ENCODE data around the gene IL22.

The IL22 gene

GRCh38 chr12:68253504-68253903 is at the start of gene IL22:
Gene IL22, minus strand, starts transcription at chr12:68253604. Its CDS starts 156 bp downstream, at chr12:68253448.
- TF ChIP-seq CTCF (conservative IDR thresholded peaks at IDR 0.05; ENCODE audit: low read length): no peak
- no peak within 1 kb of the TSS for H3K4me3 ChIP-seq (ENCODE audit: low read length)
- DNase-seq (ENCODE audit: low read depth): no peak

GRCh38 chr12:68297929-68298328 is 44.5 kb upstream of the IL22 start:
- DNase-seq (ENCODE audit: low read depth): no peak
- no peak overlapping the region for H3K4me3 ChIP-seq (ENCODE audit: low read length)
- TF ChIP-seq CTCF (conservative IDR thresholded peaks at IDR 0.05; ENCODE audit: low read length): no peak

GRCh38 chr12:68294251-68294650 is 40.8 kb upstream of the IL22 start:
- H3K4me3 ChIP-seq (ENCODE audit: low read length): no peak overlapping the region
- DNase-seq (ENCODE audit: low read depth): no peak
- TF ChIP-seq CTCF (conservative IDR thresholded peaks at IDR 0.05; ENCODE audit: low read length): no peak

GRCh38 chr12:68293347-68293746 is 39.9 kb upstream of the IL22 start:
- no peak overlapping the region for H3K4me3 ChIP-seq (ENCODE audit: low read length)
- no peak for DNase-seq (ENCODE audit: low read depth)
- TF ChIP-seq CTCF (conservative IDR thresholded peaks at IDR 0.05; ENCODE audit: low read length): no peak

- no peak for DNase-seq (ENCODE audit: low read depth)
- TF ChIP-seq CTCF (conservative IDR thresholded peaks at IDR 0.05; ENCODE audit: low read length): no peak
- no peak overlapping the region for H3K4me3 ChIP-seq (ENCODE audit: low read length)
Measured at GRCh38 chr12:68292151-68292943, 38.9 kb upstream of the IL22 start.

- no peak overlapping the region for H3K4me3 ChIP-seq (ENCODE audit: low read length)
- DNase-seq (ENCODE audit: low read depth): no peak
- TF ChIP-seq CTCF (conservative IDR thresholded peaks at IDR 0.05; ENCODE audit: low read length): no peak
Measured at GRCh38 chr12:68291396-68292036, 38.1 kb upstream of the IL22 start.

GRCh38 chr12:68290126-68290525 is 36.7 kb upstream of the IL22 start:
- no peak for DNase-seq (ENCODE audit: low read depth)
- TF ChIP-seq CTCF (conservative IDR thresholded peaks at IDR 0.05; ENCODE audit: low read length): no peak
- no peak overlapping the region for H3K4me3 ChIP-seq (ENCODE audit: low read length)
